Urinary bladder (tissue), 4 donors: ENCODE data around the gene CNTN5. TPM values are rescaled to one million over a fixed set of nuclear protein-coding genes. Genes with fewer than 3 reads are reported as not detected.
"Not testable (repeated sequence)": the region's sequence is repeated elsewhere in the genome, so short reads cannot be mapped to it uniquely, and the experiment has no call there.

Experiments used
- DNase-seq: peaks from one replicate; pipeline ENCODE4 v3.0.0-alpha.2; 2015; ENCODE audit errors: extremely low spot score
- H3K27ac ChIP-seq: one replicate; pipeline ENCODE4 v1.5.1; 2013; ENCODE audit warnings: low read depth, mild to moderate bottlenecking, moderate library complexity
- H3K36me3 ChIP-seq: one replicate; pipeline ENCODE4 v1.6.1; 2013; ENCODE audit warnings: mild to moderate bottlenecking, moderate library complexity; ENCODE audit not compliant: insufficient read depth
- H3K4me1 ChIP-seq: one replicate; pipeline ENCODE4 v1.6.1; 2013; ENCODE audit warnings: mild to moderate bottlenecking, moderate library complexity; ENCODE audit not compliant: insufficient read depth
- H3K4me3 ChIP-seq: one replicate; pipeline ENCODE4 v1.5.1; 2013; ENCODE audit warnings: low read depth, low read length
- WGBS: extraction: QIAGEN DNeasy Blood & Tissue Kit; methylation state at CpG from one replicate; pipeline ENCODE4 v1.1.7; 2013; 5-methylcytosine and 5-hydroxymethylcytosine counted together
- polyA plus RNA-seq: library from polyadenylated mRNA; stranded (reverse); fragments of 200-250 nt; gene quantifications from one replicate; pipeline ENCODE4 v1.2.3, GENCODE V29; 2013
- total RNA-seq: library from RNA; depleted of rRNA; stranded (reverse); fragments of >200 nt; gene quantifications from one replicate; pipeline ENCODE4 v1.2.3, GENCODE V29; 2014
- donor health status: healthy with polysubstance abuse.
- donor health status: healthy.

CNTN5 gene
- total and polyA plus RNA-seq, 2 donors: 2.6 TPM; not detected in 1

GRCh38 chr11:99257131-99257530, 236.4 kb downstream of the CNTN5 start:
- WGBS: 14% methylated on average over 1 of the region's 1 CpG
- Histone ChIP-seq H3K4me1 (no peaks in the 10 kb centered on the region), H3K27ac (no peak overlapping the region), H3K4me3 (no peak overlapping the region), H3K36me3 (no peaks in the 10 kb centered on the region)
- no peak for DNase-seq

GRCh38 chr11:99260696-99261095, 239.9 kb downstream of the CNTN5 start:
- Histone ChIP-seq H3K4me3 (no peak overlapping the region), H3K4me1 (no peaks in the 10 kb centered on the region), H3K27ac (no peak overlapping the region), H3K36me3 (no peaks in the 10 kb centered on the region)
- DNase-seq: no peak
- 44% methylated on average over 1 of the region's 1 CpG for WGBS

- no peak for DNase-seq
- Histone ChIP-seq H3K27ac (no peak overlapping the region), H3K4me3 (no peak overlapping the region), H3K4me1 (no peaks in the 10 kb centered on the region), H3K36me3 (no peaks in the 10 kb centered on the region)
- 33% methylated on average over 3 of the region's 3 CpGs for WGBS
Measured at GRCh38 chr11:99268886-99269285, 248.1 kb downstream of the CNTN5 start.

- DNase-seq: no peak
- 51% methylated on average over 5 of the region's 5 CpGs for WGBS
- Histone ChIP-seq H3K4me1 (no peaks in the 10 kb centered on the region), H3K27ac (no peak overlapping the region), H3K36me3 (no peaks in the 10 kb centered on the region), H3K4me3 (no peak overlapping the region)
Measured at GRCh38 chr11:99271527-99271926, 250.8 kb downstream of the CNTN5 start.

GRCh38 chr11:99275521-99275920, 254.8 kb downstream of the CNTN5 start:
- WGBS: 80% methylated on average over 2 of the region's 2 CpGs
- no peaks in the 10 kb centered on the region for H3K36me3 ChIP-seq
- H3K27ac ChIP-seq: no peak overlapping the region
- H3K4me1 ChIP-seq: no peaks in the 10 kb centered on the region
- H3K4me3 ChIP-seq: no peak overlapping the region
- DNase-seq: no peak

- Histone ChIP-seq H3K36me3 (no peaks in the 10 kb centered on the region), H3K27ac (no peak overlapping the region), H3K4me3 (no peak overlapping the region), H3K4me1 (no peaks in the 10 kb centered on the region)
- WGBS: 21% methylated on average over 1 of the region's 1 CpG
- DNase-seq: no peak
Measured at GRCh38 chr11:99277281-99277680, 256.5 kb downstream of the CNTN5 start.

GRCh38 chr11:99279266-99279665, 258.5 kb downstream of the CNTN5 start:
- Histone ChIP-seq H3K4me3 (no peak overlapping the region), H3K4me1 (no peaks in the 10 kb centered on the region), H3K36me3 (no peaks in the 10 kb centered on the region), H3K27ac (no peak overlapping the region)
- no peak for DNase-seq

GRCh38 chr11:99281331-99281730, 260.6 kb downstream of the CNTN5 start:
- Histone ChIP-seq H3K36me3 (no peaks in the 10 kb centered on the region), H3K4me1 (no peaks in the 10 kb centered on the region), H3K4me3 (no peak overlapping the region), H3K27ac (no peak overlapping the region)
- no peak for DNase-seq
- 74% methylated on average over 1 of the region's 1 CpG for WGBS

GRCh38 chr11:99297925-99298324, 277.2 kb downstream of the CNTN5 start:
- H3K4me1 ChIP-seq, H3K36me3 ChIP-seq, DNase-seq, H3K4me3 ChIP-seq, H3K27ac ChIP-seq: not testable (repeated sequence)
- 70% methylated on average over 8 of the region's 8 CpGs for WGBS

- H3K4me1 ChIP-seq: no peaks in the 10 kb centered on the region
- 70% methylated on average over 3 of the region's 3 CpGs for WGBS
- no peaks in the 10 kb centered on the region for H3K36me3 ChIP-seq
- no peak for DNase-seq
- no peak overlapping the region for H3K27ac ChIP-seq
- no peak overlapping the region for H3K4me3 ChIP-seq
Measured at GRCh38 chr11:99307510-99308088, 286.9 kb downstream of the CNTN5 start.

GRCh38 chr11:99311870-99312269, 291.1 kb downstream of the CNTN5 start:
- no peak overlapping the region for H3K27ac ChIP-seq
- 90% methylated on average over 1 of the region's 1 CpG for WGBS
- H3K4me3 ChIP-seq: no peak overlapping the region
- no peak for DNase-seq
- no peaks in the 10 kb centered on the region for H3K4me1 ChIP-seq
- no peaks in the 10 kb centered on the region for H3K36me3 ChIP-seq

- H3K36me3 ChIP-seq: no peaks in the 10 kb centered on the region
- no peak overlapping the region for H3K4me3 ChIP-seq
- no peak overlapping the region for H3K27ac ChIP-seq
- no peak for DNase-seq
- H3K4me1 ChIP-seq: no peaks in the 10 kb centered on the region
- WGBS: 31% methylated on average over 13 of the region's 13 CpGs
Measured at GRCh38 chr11:99316776-99317520, 296.2 kb downstream of the CNTN5 start.

GRCh38 chr11:99320769-99321290, 300.1 kb downstream of the CNTN5 start:
- Histone ChIP-seq H3K4me3 (no peak overlapping the region), H3K36me3 (no peaks in the 10 kb centered on the region), H3K27ac (no peak overlapping the region), H3K4me1 (no peaks in the 10 kb centered on the region)
- no peak for DNase-seq
- WGBS: 60% methylated on average over 4 of the region's 4 CpGs

GRCh38 chr11:99325847-99326246, 305.1 kb downstream of the CNTN5 start:
- Histone ChIP-seq H3K4me1 (no peaks in the 10 kb centered on the region), H3K36me3 (no peaks in the 10 kb centered on the region), H3K4me3 (no peak overlapping the region), H3K27ac (no peak overlapping the region)
- DNase-seq: no peak
- WGBS: 65% methylated on average over 8 of the region's 8 CpGs
